MCF 10A (cell line): ENCODE measurements around the gene TXNRD1. TPM values are rescaled to one million over a fixed set of nuclear protein-coding genes. Genes with fewer than 3 reads are reported as not detected.

Experiments used
- BruUV-seq: library from RNA; stranded (reverse); fragments of 400-500 nt; replicated peaks from 2 replicates; lab custom pipeline; 2021; lab: Mats Ljungman, UMichigan
- CTCF ChIA-PET: fragments of 300-600 bp; sonication (Branson Sonifier 250); formaldehyde crosslinking; extraction: SDS; loops from one replicate; lab custom pipeline; 2021; ENCODE audit warnings: antibody characterized with exemption, inconsistent platforms; lab: Yijun Ruan, JAX
- POLR2A ChIA-PET: fragments of 300-600, 350-650 bp; sonication (Branson Sonifier 250); formaldehyde crosslinking; extraction: SDS; loops from one replicate; lab custom pipeline; 2020; ENCODE audit warnings: antibody characterized with exemption, inconsistent platforms; lab: Yijun Ruan, JAX
- DNase-seq: peaks from one replicate; pipeline ENCODE4 v3.0.0-alpha.2; 2018; ENCODE audit not compliant: unreplicated experiment
- H3K27ac Mint-ChIP-seq: one replicate; pipeline ENCODE4 v1.8.0; 2022; ENCODE audit warnings: mild to moderate bottlenecking, low read depth, mixed read lengths; ENCODE audit not compliant: unreplicated experiment
- H3K27me3 Mint-ChIP-seq: one replicate; pipeline ENCODE4 v1.8.0; 2022; ENCODE audit warnings: mixed read lengths; ENCODE audit not compliant: insufficient read depth, unreplicated experiment
- H3K36me3 Mint-ChIP-seq: one replicate; pipeline ENCODE4 v1.8.0; 2022; ENCODE audit warnings: mild to moderate bottlenecking, moderate library complexity, mixed read lengths; ENCODE audit not compliant: insufficient read depth, unreplicated experiment
- H3K4me1 Mint-ChIP-seq: one replicate; pipeline ENCODE4 v1.8.0; 2022; ENCODE audit warnings: mixed read lengths; ENCODE audit not compliant: insufficient read depth, unreplicated experiment
- H3K4me3 Mint-ChIP-seq: one replicate; pipeline ENCODE4 v1.8.0; 2022; ENCODE audit warnings: mild to moderate bottlenecking, moderate library complexity, mixed read lengths; ENCODE audit not compliant: unreplicated experiment
- H3K9me3 Mint-ChIP-seq: one replicate; pipeline ENCODE4 v1.8.0; 2022; ENCODE audit warnings: mixed read lengths; ENCODE audit not compliant: unreplicated experiment
- CTCF ChIP-seq: fragments of 200-600 bp; IDR thresholded peaks from one replicate; pipeline ENCODE4 v1.8.0; 2022; ENCODE audit warnings: antibody characterized with exemption, mild to moderate bottlenecking; ENCODE audit not compliant: unreplicated experiment
- intact Hi-C: fragments of 100-400 bp; cut with micrococcal nuclease; formaldehyde crosslinking; loops from 2 replicates; pipeline ENCODE4 v1.14.1; 2022
- total RNA-seq: library from RNA; stranded (reverse); gene quantifications from 2 replicates; pipeline ENCODE4 v1.2.3, GENCODE V29; 2022

The TXNRD1 gene
- total RNA-seq, 1 experiment from 2014 or later = 64.0 TPM

GRCh38 chr12:104374071-104374470 is 158.5 kb downstream of the TXNRD1 start:
- Mint-ChIP-seq H3K27ac (no peak overlapping the region), H3K4me3 (no peak overlapping the region), H3K27me3 (no peaks in the 10 kb centered on the region), H3K9me3 (no peaks in the 10 kb centered on the region), H3K4me1 (no peaks in the 10 kb centered on the region), H3K36me3 (no peaks in the 10 kb centered on the region)
- BruUV-seq = no TSS peak
- TF ChIP-seq CTCF = no peak
- DNase-seq = no peak
- ChIA-PET POLR2A (interaction anchor here (0.8 kb wide), 1 partner anchor 8 kb away, joined by 5 read pairs; no protein-coding TSS in a partner anchor), CTCF (interaction anchor here (1.1 to 3.1 kb wide), 4 partner anchors 8 to 680 kb away, joined by 3 to 19 read pairs (median 4); no protein-coding TSS in a partner anchor)
- intact Hi-C loops = no loop called here

- H3K4me1 Mint-ChIP-seq = no peaks in the 10 kb centered on the region
- H3K27me3 Mint-ChIP-seq = no peaks in the 10 kb centered on the region
- POLR2A ChIA-PET = no interaction called here
- intact Hi-C loops = no loop called here
- H3K4me3 Mint-ChIP-seq = no peak overlapping the region
- no peak for TF ChIP-seq CTCF
- DNase-seq = no peak
- H3K27ac Mint-ChIP-seq = no peak overlapping the region
- BruUV-seq = no TSS peak
- no peaks in the 10 kb centered on the region for H3K9me3 Mint-ChIP-seq
- CTCF ChIA-PET = interaction anchor here (0.6 to 3.1 kb wide), 3 partner anchors 8 to 730 kb away, joined by 3 to 19 read pairs (median 5); no protein-coding TSS in a partner anchor
- H3K36me3 Mint-ChIP-seq = no peaks in the 10 kb centered on the region
Measured at GRCh38 chr12:104374806-104375205, 159.2 kb downstream of the TXNRD1 start.

- Mint-ChIP-seq H3K4me1 (no peaks in the 10 kb centered on the region), H3K4me3 (no peak overlapping the region), H3K9me3 (no peaks in the 10 kb centered on the region), H3K27ac (no peak overlapping the region), H3K36me3 (no peaks in the 10 kb centered on the region), H3K27me3 (no peaks in the 10 kb centered on the region)
- DNase-seq = no peak
- CTCF ChIA-PET = interaction anchor here (0.7 kb wide), 2 partner anchors 676 to 1007 kb away, joined by 3 to 5 read pairs; no protein-coding TSS in a partner anchor
- intact Hi-C loops = no loop called here
- BruUV-seq = no TSS peak
- POLR2A ChIA-PET = no interaction called here
- TF ChIP-seq CTCF = no peak
Measured at GRCh38 chr12:104375775-104376174, 160.2 kb downstream of the TXNRD1 start.

GRCh38 chr12:104376650-104377513 is 161.3 kb downstream of the TXNRD1 start:
- no peak overlapping the region for H3K4me3 Mint-ChIP-seq
- peaks cover 9% of the 10 kb centered on the region for H3K27me3 Mint-ChIP-seq
- POLR2A ChIA-PET = no interaction called here
- peaks cover 6% of the 10 kb centered on the region for H3K4me1 Mint-ChIP-seq
- BruUV-seq = no TSS peak
- intact Hi-C loops = no loop called here
- H3K27ac Mint-ChIP-seq = no peak overlapping the region
- no peak for TF ChIP-seq CTCF
- CTCF ChIA-PET = interaction anchor here (0.7 kb wide), 2 partner anchors 675 to 1006 kb away, joined by 3 to 5 read pairs; no protein-coding TSS in a partner anchor
- no peaks in the 10 kb centered on the region for H3K9me3 Mint-ChIP-seq
- H3K36me3 Mint-ChIP-seq = no peaks in the 10 kb centered on the region
- DNase-seq = no peak
